HL-60/S4 treated with retinoic acid at 250 ng/mL for 4 days and 3 days (cell line): ENCODE results near the gene RHOF.

Experiments
- in situ Hi-C: fragments of 300-500 bp; cut with MboI; formaldehyde crosslinking; loops from 2 replicates; pipeline ENCODE4 v1.7.0; 2022; ENCODE audit warnings: low sequenced_read_pairs

The RHOF gene

DNA sequence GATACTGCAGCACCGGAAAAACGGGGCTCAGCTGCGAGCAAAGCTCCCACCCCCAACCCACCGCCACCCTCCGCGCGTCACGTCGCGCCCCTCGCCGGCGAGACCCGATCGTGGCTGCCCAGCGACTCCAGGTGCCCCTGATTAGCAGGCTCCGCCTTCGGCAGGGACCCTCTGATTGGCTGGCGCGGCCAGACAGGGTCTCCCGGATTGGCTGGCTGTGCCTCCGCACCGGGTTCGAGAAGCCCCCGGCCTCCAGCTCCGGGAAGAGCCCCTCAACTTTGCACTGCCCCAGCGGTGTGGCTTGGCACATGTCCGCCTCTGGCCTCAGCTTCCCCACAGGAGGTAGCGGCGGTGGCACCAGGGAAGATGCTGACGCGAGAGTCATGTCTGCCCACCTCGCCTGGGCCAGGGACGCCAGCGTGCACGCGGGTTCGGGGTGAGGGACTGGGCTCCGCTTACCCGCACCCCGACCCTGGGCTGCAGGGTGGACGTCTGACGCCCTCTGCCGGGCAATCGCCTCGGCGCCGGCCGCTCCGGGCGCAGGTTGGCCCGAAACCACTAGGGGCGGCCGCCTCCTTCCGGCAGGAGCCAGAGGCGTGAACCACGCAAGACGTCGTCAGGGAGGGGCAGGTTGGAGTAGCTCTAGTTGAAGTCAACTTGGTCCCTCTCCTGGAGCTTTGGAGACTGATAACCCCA lies 498 bp upstream of the RHOF start:
- in situ Hi-C loops, result loop anchor here (10.0 kb wide), 1 partner anchor 91 kb away; the partner anchor contains the start of gene PSMD9

GRCh38 chr12:121792607-121793439 lies 665 bp downstream of the RHOF start:
- in situ Hi-C loops, result loop anchor here (10.0 kb wide), 1 partner anchor 92 kb away; the partner anchor contains the start of gene PSMD9

- in situ Hi-C loops, result loop anchor here (10.0 kb wide), 1 partner anchor 93 kb away; the partner anchor contains the start of gene PSMD9
Observed at GRCh38 chr12:121791671-121792551, 1.6 kb downstream of the RHOF start.

GRCh38 chr12:121790785-121791184 lies 2.7 kb downstream of the RHOF start:
- in situ Hi-C loops, result loop anchor here (10.0 kb wide), 1 partner anchor 94 kb away; the partner anchor contains the start of gene PSMD9

DNA sequence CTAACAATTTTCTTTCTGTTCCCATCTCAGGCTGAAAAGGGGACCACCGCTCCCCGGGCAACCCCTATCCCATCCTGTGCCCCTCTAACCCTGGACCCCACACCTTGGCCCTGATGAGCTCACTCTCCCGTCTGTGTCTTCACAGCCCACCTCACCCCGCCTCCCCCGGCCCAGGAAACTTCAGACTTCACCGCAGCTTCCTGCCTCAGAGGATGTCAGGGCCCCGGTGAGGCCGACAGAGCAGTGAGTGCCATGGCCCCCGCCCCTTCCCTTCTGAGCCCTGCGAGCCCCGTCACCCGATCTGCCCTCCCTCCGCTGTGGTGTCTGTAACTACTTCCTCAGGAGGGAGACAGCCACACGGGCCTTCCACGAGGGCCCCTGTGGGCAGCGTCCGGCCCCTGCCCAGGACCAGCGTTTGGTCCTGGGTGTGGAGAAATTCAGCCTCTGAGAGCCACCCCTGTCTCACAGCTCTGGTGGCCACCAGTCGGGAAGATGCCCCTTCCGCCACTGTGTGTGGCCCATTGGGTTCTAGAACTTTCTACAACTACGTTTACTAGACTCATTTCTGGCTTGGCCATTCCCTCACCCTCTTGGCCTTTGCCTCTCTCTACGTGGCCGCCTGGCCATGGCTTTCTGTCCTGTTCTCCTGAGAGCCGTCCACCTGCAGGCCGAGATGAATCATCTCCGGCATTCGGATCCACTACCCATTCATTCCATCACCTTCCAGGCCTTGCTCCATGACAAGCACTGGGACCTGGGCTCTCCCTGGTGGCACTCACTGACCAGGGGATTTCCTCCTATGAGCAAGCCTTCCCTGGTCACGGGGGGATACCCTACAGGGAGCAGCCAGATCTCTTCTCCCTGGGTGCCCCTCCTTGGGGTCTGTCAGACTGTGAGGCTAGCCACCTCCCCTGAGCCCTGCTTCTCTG lies 3.4 kb downstream of the RHOF start:
- in situ Hi-C loops, result loop anchor here (10.0 kb wide), 1 partner anchor 95 kb away; the partner anchor contains the start of gene PSMD9

DNA sequence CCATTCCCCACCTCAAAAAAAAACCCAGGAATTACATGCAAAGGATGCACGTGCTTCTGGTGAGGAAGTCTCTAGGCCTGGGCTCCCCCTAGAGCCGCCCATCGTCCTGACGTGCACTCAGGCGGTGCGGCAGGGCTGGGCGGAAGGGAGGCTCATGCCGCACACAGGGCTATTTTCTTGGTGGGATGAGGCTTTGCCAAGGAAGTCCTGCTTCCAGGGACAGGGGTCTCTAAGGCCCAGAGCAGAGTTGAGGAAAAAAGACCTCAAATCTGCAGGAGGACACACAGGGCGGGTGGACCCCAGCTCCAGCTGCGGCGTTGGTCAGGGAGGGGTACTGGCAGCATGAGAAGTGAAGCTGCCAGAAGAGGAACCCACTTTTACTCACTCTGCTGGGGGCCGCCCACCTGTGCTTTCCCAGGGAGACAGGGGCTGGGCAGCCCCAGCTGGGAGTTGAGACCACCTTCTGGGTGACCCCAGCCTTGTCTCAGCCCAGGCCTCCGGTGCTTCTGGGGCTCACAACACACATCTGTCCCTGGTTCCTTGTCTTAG lies 4.2 kb downstream of the RHOF start:
- in situ Hi-C loops, result no loop called here

- in situ Hi-C loops, result no loop called here
Observed at GRCh38 chr12:121788176-121788818, 5.2 kb downstream of the RHOF start.

DNA sequence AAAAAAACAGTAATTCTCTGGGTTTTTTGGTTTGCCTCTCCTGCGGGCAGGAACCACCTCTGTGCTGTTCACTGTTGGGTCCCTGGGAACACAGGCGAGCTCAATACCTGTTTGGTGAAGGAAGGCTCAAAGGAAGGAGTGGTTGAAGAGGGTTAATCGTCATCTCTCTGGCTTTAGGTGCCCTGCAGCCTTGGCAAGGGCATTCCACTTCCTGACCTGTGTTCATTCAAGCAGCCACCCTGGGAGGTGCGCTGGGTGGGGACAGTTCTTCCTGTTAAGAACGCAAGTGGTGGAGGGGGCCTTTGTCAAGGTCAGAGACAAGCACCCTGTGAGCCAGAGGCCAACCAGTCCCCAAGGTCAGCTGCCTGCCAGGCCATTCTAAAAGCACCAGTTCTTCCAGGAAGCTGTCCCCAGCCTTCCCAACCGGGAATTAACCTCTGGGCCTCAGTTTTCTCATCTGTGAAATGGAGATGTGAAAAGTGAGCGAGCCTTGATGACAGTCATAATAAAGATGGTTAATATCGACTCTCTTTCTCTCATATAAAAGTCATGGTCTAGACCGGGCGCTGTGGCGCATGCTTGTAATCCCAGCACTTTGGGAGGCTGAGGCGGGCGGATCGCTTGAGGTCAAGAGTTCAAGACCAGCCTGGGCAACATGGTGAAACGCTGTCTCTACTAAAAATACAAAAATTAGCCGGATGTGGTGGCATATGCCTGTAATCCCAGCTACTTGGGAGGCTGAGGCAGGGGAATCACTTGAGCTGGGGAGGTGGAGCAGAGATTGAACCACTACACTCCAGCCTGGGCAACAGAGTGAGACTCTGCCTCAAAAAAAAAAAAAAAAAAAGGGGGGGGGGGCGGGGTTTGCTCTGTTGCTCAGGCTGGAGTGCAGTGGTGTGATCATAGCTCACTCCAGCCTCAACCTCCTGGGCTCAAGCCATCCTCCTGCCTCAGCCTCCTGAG lies 6.1 kb downstream of the RHOF start:
- in situ Hi-C loops, result no loop called here

- in situ Hi-C loops, result no loop called here
Observed at GRCh38 chr12:121786440-121786825, 7.1 kb downstream of the RHOF start.

GRCh38 chr12:121784460-121784859 lies 9.0 kb downstream of the RHOF start:
- in situ Hi-C loops, result no loop called here

DNA sequence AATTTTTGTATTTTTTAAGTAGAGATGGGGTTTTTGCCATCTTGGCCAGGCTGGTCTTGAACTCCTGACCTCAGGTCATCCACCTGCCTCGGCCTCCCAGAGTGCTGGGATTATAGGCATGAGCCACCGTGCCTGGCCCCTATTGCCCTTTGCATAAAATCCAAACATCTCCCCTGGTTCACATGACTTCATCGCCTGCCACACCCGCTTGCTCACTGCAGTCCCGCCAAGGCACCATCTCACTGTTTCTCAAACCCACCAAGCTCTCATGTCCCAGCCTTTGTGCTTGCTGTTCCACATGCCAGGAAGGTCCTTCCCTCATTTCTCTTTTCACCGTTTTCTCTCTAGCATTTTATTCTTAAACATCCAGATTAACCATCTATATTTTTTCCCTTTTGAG lies 9.7 kb downstream of the RHOF start:
- in situ Hi-C loops, result no loop called here

- in situ Hi-C loops, result no loop called here
Observed at GRCh38 chr12:121781998-121782979, 11.2 kb downstream of the RHOF start.

DNA sequence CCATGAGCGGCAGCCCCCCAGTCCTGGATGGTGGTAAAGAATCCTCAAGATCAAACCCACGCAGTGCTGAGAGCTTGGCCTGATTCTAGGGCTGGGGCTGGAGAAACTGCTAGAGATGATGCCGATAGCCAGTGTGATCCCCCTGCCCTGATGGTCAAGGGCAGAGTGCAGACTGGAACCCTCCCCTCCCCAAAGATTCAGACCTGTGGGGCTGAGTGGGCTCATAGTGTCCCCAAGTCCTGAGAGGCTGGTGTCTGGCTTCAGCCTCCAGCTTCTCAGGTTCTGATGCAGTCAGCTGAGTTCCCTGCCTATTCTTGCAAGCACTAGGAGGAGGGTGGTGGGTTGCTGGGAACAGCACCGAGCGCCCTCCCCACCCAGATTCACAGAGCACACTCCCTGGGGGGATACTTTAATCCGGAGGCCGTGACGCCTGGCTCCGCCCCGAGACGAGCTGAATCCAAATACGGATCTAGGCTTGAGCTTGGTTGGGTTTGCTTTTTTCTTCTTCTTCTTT lies 11.9 kb downstream of the RHOF start:
- in situ Hi-C loops, result no loop called here

GRCh38 chr12:121780429-121780828 lies 13.1 kb downstream of the RHOF start:
- in situ Hi-C loops, result no loop called here

GRCh38 chr12:121779422-121779895 lies 14.0 kb downstream of the RHOF start:
- in situ Hi-C loops, result no loop called here
